CD4-positive, alpha-beta T cell (primary cell): ENCODE data around the gene ANXA8. TPM values are rescaled to one million over a fixed set of nuclear protein-coding genes. Genes with fewer than 3 reads are reported as not detected.
"Not testable (repeated sequence)": the region's sequence is repeated elsewhere in the genome, so short reads cannot be mapped to it uniquely, and the experiment has no call there.

Experiments used
- ATAC-seq: fragments of 200-7000 bp; cut with Tn5 transposase; one replicate; pipeline ENCODE4 v1.10.0; 2022; ENCODE audit warnings: mild to moderate bottlenecking; ENCODE audit not compliant: poor library complexity
- CTCF ChIA-PET: fragments of 350-600 bp; sonication (Branson Sonifier 250); formaldehyde crosslinking; loops from one replicate; lab custom pipeline; 2021; ENCODE audit warnings: antibody characterized with exemption, inconsistent platforms; lab: Charles Lee
- POLR2A ChIA-PET: fragments of 350-600 bp; sonication (Branson Sonifier 250); formaldehyde crosslinking; loops from one replicate; lab custom pipeline; 2021; ENCODE audit warnings: antibody characterized with exemption, inconsistent platforms; lab: Charles Lee
- DNase-seq, 14 experiments: peaks; one replicate each; pipeline ENCODE4 v3.0.0-alpha.2; 2013 to 2020; ENCODE audit warnings: mixed read lengths in 2 of 14
- H3K27ac ChIP-seq, 2 donors: one replicate each; pipeline versions ENCODE4 v1.5.1 to v1.7.0; 2013; ENCODE audit warnings: low read length in 2 of 2, low read depth in 1 of 2, mild to moderate bottlenecking in 1 of 2
- H3K27me3 ChIP-seq, 2 experiments: 1 replicate in 1 of 2; 2 replicates in 1 of 2; pipeline versions ENCODE4 v1.6.1 to v1.7.0; 2013; ENCODE audit warnings: low read length in 2 of 2, control low read depth in 1 of 2, mild to moderate bottlenecking in 1 of 2, moderate library complexity in 1 of 2; ENCODE audit not compliant: insufficient read depth in 2 of 2, control insufficient read depth in 1 of 2
- H3K36me3 ChIP-seq: one replicate; pipeline ENCODE4 v1.6.1; 2013; ENCODE audit warnings: low read length, control low read depth; ENCODE audit not compliant: insufficient read depth
- H3K4me1 ChIP-seq: one replicate; pipeline ENCODE4 v1.6.1; 2013; ENCODE audit warnings: low read length, control low read depth; ENCODE audit not compliant: insufficient read depth
- H3K4me3 ChIP-seq: one replicate; pipeline ENCODE4 v1.5.1; 2013; ENCODE audit warnings: mild to moderate bottlenecking, low read length, moderate library complexity
- H3K9me3 ChIP-seq, 2 experiments: 1 replicate in 1 of 2; 2 replicates in 1 of 2; pipeline versions ENCODE4 v1.6.1 to v1.7.0; 2013; ENCODE audit warnings: low read length in 2 of 2, mild to moderate bottlenecking in 2 of 2, control low read depth in 1 of 2, moderate library complexity in 1 of 2; ENCODE audit not compliant: control insufficient read depth in 1 of 2, insufficient read depth in 1 of 2
- H3K27ac Mint-ChIP-seq: one replicate; pipeline ENCODE4 v1.8.0; 2020; ENCODE audit warnings: mixed read lengths
- H3K27me3 Mint-ChIP-seq: one replicate; pipeline ENCODE4 v1.8.0; 2021; ENCODE audit warnings: mixed read lengths
- H3K36me3 Mint-ChIP-seq: one replicate; pipeline ENCODE4 v1.8.0; 2021; ENCODE audit warnings: low read depth, mixed read lengths
- H3K4me1 Mint-ChIP-seq: one replicate; pipeline ENCODE4 v1.8.0; 2021; ENCODE audit warnings: low read depth, mixed read lengths
- H3K4me3 Mint-ChIP-seq: one replicate; pipeline ENCODE4 v1.8.0; 2020; ENCODE audit warnings: mild to moderate bottlenecking, mixed read lengths
- H3K9me3 Mint-ChIP-seq: one replicate; pipeline ENCODE4 v1.8.0; 2020; ENCODE audit warnings: mixed read lengths
- intact Hi-C, 2 experiments: fragments of 100-400 bp; cut with DNase I in 1 of 2; cut with micrococcal nuclease in 1 of 2; formaldehyde crosslinking; loops; one replicate each; pipeline versions ENCODE4 v1.15.1 to v1.9.0; 2023 to 2025; cut with DNase I, micrococcal nuclease
- total RNA-seq, 174 experiments: library from RNA in 2 of 174; stranded (reverse) in 2 of 174; gene quantifications; one replicate each; pipeline ENCODE4 v1.2.3 and lab custom pipeline; 2021 to 2026

Gene ANXA8
- total RNA-seq, 2 experiments from 2014 or later: not detected

- H3K27me3 Mint-ChIP-seq, H3K9me3 ChIP-seq, H3K4me3 Mint-ChIP-seq, DNase-seq, H3K36me3 Mint-ChIP-seq, H3K4me1 Mint-ChIP-seq, H3K4me1 ChIP-seq, intact Hi-C loops, POLR2A ChIA-PET, H3K9me3 Mint-ChIP-seq, H3K4me3 ChIP-seq, CTCF ChIA-PET, H3K36me3 ChIP-seq, H3K27ac Mint-ChIP-seq, ATAC-seq, H3K27me3 ChIP-seq, H3K27ac ChIP-seq: not testable (repeated sequence)
Observed at GRCh38 chr10:47484786-47485185, 871 bp upstream of the ANXA8 start.

GRCh38 chr10:47482367-47482766, 1.5 kb downstream of the ANXA8 start:
- H3K4me3 ChIP-seq, H3K27me3 ChIP-seq, DNase-seq, H3K4me1 ChIP-seq, H3K27ac ChIP-seq, H3K27me3 Mint-ChIP-seq, H3K36me3 Mint-ChIP-seq, H3K36me3 ChIP-seq, H3K9me3 Mint-ChIP-seq, ATAC-seq, H3K4me3 Mint-ChIP-seq, intact Hi-C loops, CTCF ChIA-PET, POLR2A ChIA-PET, H3K4me1 Mint-ChIP-seq, H3K9me3 ChIP-seq, H3K27ac Mint-ChIP-seq: not testable (repeated sequence)

- DNase-seq, H3K4me1 ChIP-seq, CTCF ChIA-PET, ATAC-seq, H3K27ac ChIP-seq, H3K27me3 Mint-ChIP-seq, H3K27me3 ChIP-seq, H3K4me3 ChIP-seq, H3K36me3 Mint-ChIP-seq, H3K4me1 Mint-ChIP-seq, intact Hi-C loops, H3K36me3 ChIP-seq, H3K27ac Mint-ChIP-seq, POLR2A ChIA-PET, H3K4me3 Mint-ChIP-seq, H3K9me3 Mint-ChIP-seq, H3K9me3 ChIP-seq: not testable (repeated sequence)
Observed at GRCh38 chr10:47481768-47482181, 2.1 kb downstream of the ANXA8 start.

GRCh38 chr10:47481182-47481766, 2.6 kb downstream of the ANXA8 start:
- H3K4me1 ChIP-seq, H3K36me3 ChIP-seq, POLR2A ChIA-PET, H3K4me3 Mint-ChIP-seq, ATAC-seq, DNase-seq, H3K9me3 Mint-ChIP-seq, H3K4me3 ChIP-seq, H3K27me3 Mint-ChIP-seq, intact Hi-C loops, H3K9me3 ChIP-seq, H3K27ac ChIP-seq, H3K27ac Mint-ChIP-seq, H3K36me3 Mint-ChIP-seq, H3K4me1 Mint-ChIP-seq, CTCF ChIA-PET, H3K27me3 ChIP-seq: not testable (repeated sequence)

GRCh38 chr10:47480133-47480532, 3.8 kb downstream of the ANXA8 start:
- CTCF ChIA-PET, H3K27ac Mint-ChIP-seq, ATAC-seq, H3K27me3 ChIP-seq, H3K4me3 ChIP-seq, H3K36me3 Mint-ChIP-seq, H3K4me3 Mint-ChIP-seq, DNase-seq, H3K9me3 Mint-ChIP-seq, H3K4me1 ChIP-seq, intact Hi-C loops, POLR2A ChIA-PET, H3K27ac ChIP-seq, H3K9me3 ChIP-seq, H3K27me3 Mint-ChIP-seq, H3K36me3 ChIP-seq, H3K4me1 Mint-ChIP-seq: not testable (repeated sequence)

GRCh38 chr10:47478114-47478513, 5.8 kb downstream of the ANXA8 start:
- H3K4me1 Mint-ChIP-seq, H3K27me3 ChIP-seq, H3K4me1 ChIP-seq, H3K9me3 ChIP-seq, DNase-seq, H3K9me3 Mint-ChIP-seq, H3K27ac ChIP-seq, ATAC-seq, H3K36me3 Mint-ChIP-seq, H3K27me3 Mint-ChIP-seq, H3K4me3 ChIP-seq, CTCF ChIA-PET, H3K4me3 Mint-ChIP-seq, H3K27ac Mint-ChIP-seq, H3K36me3 ChIP-seq, POLR2A ChIA-PET, intact Hi-C loops: not testable (repeated sequence)

- H3K4me1 ChIP-seq, H3K27me3 ChIP-seq, H3K36me3 Mint-ChIP-seq, ATAC-seq, CTCF ChIA-PET, DNase-seq, H3K27ac Mint-ChIP-seq, intact Hi-C loops, H3K36me3 ChIP-seq, H3K4me3 Mint-ChIP-seq, H3K4me3 ChIP-seq, H3K9me3 Mint-ChIP-seq, H3K9me3 ChIP-seq, POLR2A ChIA-PET, H3K27me3 Mint-ChIP-seq, H3K27ac ChIP-seq, H3K4me1 Mint-ChIP-seq: not testable (repeated sequence)
Observed at GRCh38 chr10:47477078-47477477, 6.8 kb downstream of the ANXA8 start.
